Globus pallidus (tissue), 1 donor: ENCODE measurements around the gene TBL1XR1.
A peak's percentile ranks its signal among the peaks of the same experiment; 100 is the strongest.

Experiments
- DNase-seq: peaks from one replicate; pipeline ENCODE4 v3.0.0-alpha.2; 2015; ENCODE audit warnings: low spot score

Gene TBL1XR1

GRCh38 chr3:177197041-177197726 is at the start of gene TBL1XR1:
Gene TBL1XR1, minus strand, starts transcription at chr3:177197482. Its CDS starts 132,505 bp downstream, at chr3:177064977.
- peak; percentile 96 for DNase-seq

GRCh38 chr3:177245250-177245649 is 48.0 kb upstream of the TBL1XR1 start:
- no peak for DNase-seq

GRCh38 chr3:177244606-177245005 is 47.3 kb upstream of the TBL1XR1 start:
- no peak for DNase-seq

DNA sequence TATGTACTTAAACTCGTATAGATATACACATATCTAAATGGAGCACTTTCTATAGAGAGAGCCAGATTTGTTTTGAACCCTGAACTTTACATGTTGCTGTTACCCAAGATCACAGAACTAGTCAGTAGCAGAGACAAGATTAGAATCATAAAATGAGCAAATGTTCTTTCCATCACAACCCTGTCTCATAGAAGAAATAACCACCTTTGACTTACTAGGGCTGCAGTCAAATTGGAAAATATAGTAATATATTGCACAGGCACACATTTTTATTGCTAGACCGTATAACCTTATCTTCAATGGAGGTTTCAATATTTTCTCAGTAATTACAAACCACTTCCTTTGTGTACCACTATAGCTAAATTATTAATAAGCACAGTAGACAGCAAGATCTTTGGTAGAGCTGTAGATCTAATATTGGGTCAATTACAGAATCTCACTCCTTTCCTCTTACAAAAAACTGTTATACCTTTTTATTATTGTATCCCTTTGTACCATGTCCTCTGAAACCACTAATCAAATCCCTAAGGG is 41.5 kb upstream of the TBL1XR1 start:
- no peak for DNase-seq

DNA sequence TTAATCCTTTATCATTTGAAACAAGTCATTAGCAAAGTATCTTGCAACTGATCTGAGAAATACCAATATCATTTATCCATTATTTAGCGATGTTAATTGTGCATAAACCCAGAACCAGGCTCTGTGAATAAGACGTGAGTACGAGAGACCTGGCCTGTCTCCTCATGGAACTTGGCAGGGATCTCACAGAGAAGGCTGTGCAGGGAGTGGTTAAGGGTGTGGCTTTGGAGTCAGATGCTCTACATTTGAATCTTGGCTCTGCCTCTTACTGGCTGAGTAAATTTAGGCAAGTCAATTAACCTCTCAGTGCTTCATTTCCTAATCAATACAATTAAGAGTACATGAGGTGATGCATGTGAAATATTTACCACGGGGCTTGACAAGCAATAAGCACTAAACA is 39.9 kb upstream of the TBL1XR1 start:
- no peak for DNase-seq

DNA sequence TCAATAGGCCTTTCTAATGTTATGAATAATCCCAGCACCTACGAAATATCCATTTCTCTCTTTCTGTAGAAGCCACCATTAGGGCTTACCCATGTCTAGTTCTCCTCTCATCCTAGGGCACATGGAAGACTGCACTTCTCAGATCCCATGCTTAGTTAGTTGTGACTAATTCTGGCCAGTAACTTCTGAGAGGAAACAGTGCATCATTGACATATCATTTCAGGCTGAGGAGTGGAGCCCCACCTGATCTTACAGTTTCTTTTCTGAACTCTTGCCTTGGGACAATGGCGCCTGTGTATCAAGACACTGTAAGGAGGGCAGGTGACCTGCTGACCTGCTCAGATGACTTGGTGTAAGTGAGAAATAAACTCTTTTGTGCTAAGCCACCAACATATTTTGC is 39.4 kb upstream of the TBL1XR1 start:
- no peak for DNase-seq

DNA sequence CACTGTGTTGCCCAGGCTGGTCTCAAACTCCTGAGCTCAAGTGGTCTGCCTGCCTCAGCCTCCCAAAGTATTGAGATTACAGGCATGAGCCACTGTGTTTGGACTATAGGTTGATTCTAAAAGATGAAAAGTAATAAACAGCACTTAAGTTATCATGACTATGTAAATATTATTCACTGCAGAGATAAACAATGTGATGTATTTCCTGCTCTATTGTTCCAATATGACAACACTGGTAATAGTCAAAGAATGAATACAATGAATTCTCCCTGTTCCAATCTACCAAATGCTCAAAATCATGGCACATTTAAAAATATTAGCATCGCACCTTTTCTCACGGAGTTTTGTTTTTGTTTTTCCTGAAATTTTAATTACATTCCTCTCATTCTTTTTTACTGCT is 36.8 kb upstream of the TBL1XR1 start:
- DNase-seq, result no peak

GRCh38 chr3:177231242-177231641 is 34.0 kb upstream of the TBL1XR1 start:
- DNase-seq, result no peak

DNA sequence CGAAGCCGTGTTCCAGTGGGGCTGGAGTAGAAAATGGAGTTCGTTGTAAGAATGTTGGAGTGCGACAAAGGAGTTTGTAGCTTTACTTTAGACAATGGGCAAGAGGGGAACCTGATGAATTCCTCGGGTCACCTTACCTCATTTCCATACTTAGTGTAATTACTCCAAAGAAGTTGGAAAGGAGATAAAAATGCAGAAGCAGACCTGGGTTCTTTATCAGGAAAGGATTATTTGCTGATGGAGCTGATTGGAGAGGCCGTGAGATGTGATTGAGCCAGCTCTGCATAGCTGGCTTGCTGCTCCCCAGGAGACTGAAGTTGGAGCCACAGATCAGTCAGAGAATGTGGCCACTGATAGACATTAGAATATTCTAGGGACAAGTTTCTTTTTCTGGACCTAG is 33.4 kb upstream of the TBL1XR1 start:
- no peak for DNase-seq

DNA sequence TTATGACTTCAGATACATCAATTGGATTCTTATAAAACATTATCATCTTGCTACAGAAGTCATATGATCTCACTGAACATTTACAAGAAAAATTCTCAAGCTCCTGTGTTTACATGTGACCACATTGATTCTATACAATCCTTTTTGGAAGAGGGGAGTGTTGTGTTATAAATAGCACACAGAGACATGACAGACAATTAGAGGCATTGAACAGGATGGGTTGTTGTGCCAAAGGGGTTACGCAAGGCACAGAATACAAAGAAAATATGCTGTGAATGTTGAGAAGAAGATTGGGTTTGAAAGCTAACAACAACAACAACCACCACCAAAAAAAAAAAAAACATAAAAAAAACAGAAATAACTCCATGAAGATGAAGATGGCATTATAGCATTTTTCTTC is 32.5 kb upstream of the TBL1XR1 start:
- peak; percentile 50 for DNase-seq

GRCh38 chr3:177228601-177229190 is 31.4 kb upstream of the TBL1XR1 start:
- no peak for DNase-seq

- DNase-seq, result no peak
Measured at GRCh38 chr3:177224414-177224813, 27.1 kb upstream of the TBL1XR1 start.

- DNase-seq, result no peak
Measured at GRCh38 chr3:177221744-177222143, 24.5 kb upstream of the TBL1XR1 start.

GRCh38 chr3:177220136-177220974 is 23.1 kb upstream of the TBL1XR1 start:
- no peak for DNase-seq

DNA sequence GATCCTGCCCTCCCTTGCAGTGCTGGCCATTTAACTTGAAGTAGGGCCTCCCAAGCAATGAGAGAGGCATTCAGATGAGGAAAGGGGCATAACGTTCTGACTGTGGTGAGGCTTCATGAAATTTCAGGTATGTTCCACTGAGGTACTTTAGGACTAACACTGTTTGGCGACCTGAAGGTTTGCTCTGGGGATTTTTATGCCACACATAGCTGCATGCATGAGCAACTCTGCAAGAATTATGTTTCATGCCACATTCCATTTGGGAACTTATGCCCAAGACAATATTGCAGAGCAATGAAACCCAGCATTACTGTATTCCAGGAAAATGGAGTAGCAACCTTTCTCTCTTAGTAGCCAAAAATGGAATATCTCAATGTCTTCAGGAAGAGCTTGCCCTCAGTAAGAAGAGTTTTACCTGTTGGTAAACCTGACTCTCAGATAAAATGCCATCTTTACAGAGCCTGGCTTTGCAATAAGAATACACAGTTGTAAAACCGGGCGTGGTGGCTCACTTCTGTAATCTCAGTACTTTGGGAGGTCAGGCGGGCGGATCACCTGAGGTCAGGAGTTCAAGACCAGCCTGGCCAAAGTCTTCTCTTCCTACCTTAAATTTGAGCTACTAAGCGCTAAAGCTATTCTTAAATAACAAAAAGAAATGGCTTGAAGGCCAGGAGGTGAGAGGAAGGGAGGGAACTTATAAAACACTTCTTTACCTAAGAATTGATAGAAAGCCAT is 16.7 kb upstream of the TBL1XR1 start:
- DNase-seq, result no peak

GRCh38 chr3:177212756-177213155 is 15.5 kb upstream of the TBL1XR1 start:
- DNase-seq, result no peak

DNA sequence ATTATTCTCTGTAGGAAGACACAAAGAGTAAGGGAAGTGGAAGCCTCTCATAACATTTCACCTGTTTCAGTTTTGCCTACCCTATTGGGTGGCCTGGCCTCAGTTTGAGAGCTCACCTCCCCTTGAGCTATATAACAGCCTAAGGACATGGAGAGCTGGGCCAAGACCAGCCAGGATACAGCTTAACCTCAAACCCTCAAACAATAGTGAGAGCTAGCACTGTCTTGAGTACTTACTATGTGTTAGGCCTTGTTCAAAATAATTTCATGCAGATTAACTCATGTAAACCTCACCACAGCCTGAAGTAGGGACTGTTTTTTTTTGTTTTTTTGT is 15.0 kb upstream of the TBL1XR1 start:
- DNase-seq, result no peak

DNA sequence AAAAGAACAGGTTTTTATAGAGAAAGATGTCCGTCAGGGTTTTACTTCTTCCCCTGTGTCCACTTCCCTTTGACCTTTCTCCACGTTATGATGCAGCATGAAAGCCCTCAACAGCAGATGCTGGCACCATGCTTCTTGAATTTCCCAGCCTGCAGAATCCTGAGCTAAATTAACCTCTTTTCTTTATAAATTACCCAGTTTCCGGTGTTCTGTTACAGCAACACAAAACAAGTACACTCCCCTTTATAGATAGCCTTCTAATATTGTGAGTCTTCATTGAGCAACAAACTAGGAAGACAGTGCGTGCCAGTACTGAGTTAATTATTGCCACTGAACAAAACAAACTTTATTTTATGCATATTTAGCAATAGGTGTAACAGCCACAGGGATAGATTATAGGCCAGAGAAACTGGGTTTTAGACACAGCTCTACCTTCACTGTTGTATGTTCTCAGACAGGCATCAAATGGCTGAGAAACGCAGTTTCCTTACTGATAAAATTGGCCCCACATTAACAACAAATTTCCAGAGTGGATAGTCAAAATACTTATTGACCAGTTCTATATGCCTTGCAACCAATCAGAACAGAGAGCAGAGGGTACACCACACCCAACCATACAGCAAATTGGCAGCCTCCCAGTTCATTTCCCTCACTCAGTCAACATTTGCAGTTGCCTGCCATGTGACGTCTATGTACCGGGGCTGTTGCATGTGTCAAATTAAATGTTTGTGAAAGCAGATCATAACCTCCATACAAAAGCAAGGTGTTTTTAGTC is 14.4 kb upstream of the TBL1XR1 start:
- no peak for DNase-seq

GRCh38 chr3:177210744-177211502 is 13.6 kb upstream of the TBL1XR1 start:
- DNase-seq, result peak; percentile 29

DNA sequence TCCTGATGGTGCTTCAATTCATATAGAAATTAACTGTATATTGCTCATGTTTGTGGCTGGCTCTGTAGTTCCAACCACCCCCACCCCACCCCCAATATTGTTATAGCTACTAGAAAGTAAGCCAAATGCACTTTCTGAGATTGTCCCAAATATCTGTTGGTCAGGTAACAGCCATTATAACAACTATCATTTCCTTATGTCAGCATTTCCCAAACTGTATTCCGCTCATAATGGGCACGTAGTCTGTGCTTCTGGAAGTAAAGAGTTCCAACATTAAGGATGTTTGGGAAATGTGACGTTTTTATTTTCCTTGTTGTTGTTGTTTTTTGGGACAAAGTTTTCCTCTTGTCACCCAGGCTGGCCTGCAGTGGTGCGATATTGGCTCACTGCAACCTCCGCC is 12.2 kb upstream of the TBL1XR1 start:
- DNase-seq, result no peak

DNA sequence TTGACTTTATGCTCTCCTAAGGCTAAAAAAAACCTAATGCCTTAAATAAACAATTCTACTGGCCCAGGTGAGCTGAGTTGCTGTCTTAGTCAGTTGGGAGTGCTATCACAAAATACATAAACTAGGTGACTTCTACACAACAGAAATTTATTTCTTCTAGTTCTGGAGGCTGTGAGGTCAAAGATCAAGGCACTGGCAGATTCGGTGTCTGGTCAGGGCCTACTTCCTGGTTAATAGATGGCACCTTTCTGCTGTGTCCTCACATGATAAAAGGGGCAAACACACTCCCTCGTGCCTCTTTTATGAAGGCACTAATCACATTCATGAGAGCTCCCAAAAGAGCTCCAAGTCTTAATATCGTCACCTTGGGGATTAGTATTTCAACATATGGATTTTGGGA is 11.5 kb upstream of the TBL1XR1 start:
- DNase-seq, result no peak
